Epithelial cell of proximal tubule (primary cell): ENCODE data around the gene HOXC9. TPM values are rescaled to one million over a fixed set of nuclear protein-coding genes. Genes with fewer than 3 reads are reported as not detected.

Experiments
- DNase-seq: peaks from one replicate; pipeline ENCODE4 v3.0.0-alpha.2; 2011; ENCODE audit warnings: low read depth
- H3K4me3 ChIP-seq: 2 replicates; pipeline ENCODE4 v1.5.1; 2011; ENCODE audit warnings: low read depth, mild to moderate bottlenecking, low read length
- total RNA-seq: library from RNA; depleted of rRNA; stranded (reverse); fragments of >200 nt; gene quantifications from 2 replicates; pipeline ENCODE4 v1.2.3, GENCODE V29; 2015
- TF ChIP-seq, protein P1 (sequence below): conservative IDR thresholded peaks from 2 replicates; pipeline ENCODE4 v1.5.1; 2012; ENCODE audit warnings: low read depth, mild to moderate bottlenecking, low read length

The HOXC9 gene
- total RNA-seq, 1 donor from 2014 or later: 11.0 TPM

DNA sequence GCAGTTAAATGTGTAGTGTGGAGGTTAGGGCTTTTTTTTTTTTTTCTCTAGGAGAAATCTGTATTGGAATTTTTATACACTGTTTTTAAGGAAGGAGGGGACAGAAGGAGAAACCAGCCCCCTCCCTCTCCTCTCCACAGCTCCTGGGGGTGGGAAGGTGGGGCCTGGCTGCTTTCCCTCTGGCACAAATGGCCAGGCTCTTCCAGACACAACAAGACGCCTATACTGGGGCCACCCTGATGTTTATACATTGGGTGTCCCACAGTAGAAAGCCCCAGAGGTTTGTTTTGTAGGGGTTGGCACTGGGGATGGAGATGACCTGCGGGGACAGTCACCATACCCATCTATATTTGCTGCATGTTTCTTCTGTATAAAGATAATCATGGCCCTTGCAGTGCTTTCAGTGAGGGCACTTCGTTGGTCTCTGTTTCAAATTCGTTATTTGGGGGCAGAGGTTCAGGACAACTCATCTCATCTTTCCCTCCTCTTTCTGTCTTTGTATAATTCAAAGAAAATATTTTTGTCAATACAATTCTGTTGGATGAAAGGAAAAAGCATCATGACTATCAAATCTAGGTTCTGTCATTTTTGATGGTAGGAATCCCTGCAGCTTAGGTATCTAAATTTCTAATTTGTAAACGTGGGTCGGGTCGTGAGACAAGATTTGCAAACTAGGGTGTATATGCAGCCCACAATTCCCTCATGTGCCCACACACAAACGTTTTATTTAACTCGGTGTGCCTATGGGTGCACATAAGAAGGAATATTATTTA lies 23.0 kb upstream of the HOXC9 start:
- TF ChIP-seq, protein P1, sequence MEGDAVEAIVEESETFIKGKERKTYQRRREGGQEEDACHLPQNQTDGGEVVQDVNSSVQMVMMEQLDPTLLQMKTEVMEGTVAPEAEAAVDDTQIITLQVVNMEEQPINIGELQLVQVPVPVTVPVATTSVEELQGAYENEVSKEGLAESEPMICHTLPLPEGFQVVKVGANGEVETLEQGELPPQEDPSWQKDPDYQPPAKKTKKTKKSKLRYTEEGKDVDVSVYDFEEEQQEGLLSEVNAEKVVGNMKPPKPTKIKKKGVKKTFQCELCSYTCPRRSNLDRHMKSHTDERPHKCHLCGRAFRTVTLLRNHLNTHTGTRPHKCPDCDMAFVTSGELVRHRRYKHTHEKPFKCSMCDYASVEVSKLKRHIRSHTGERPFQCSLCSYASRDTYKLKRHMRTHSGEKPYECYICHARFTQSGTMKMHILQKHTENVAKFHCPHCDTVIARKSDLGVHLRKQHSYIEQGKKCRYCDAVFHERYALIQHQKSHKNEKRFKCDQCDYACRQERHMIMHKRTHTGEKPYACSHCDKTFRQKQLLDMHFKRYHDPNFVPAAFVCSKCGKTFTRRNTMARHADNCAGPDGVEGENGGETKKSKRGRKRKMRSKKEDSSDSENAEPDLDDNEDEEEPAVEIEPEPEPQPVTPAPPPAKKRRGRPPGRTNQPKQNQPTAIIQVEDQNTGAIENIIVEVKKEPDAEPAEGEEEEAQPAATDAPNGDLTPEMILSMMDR: no peak

DNA sequence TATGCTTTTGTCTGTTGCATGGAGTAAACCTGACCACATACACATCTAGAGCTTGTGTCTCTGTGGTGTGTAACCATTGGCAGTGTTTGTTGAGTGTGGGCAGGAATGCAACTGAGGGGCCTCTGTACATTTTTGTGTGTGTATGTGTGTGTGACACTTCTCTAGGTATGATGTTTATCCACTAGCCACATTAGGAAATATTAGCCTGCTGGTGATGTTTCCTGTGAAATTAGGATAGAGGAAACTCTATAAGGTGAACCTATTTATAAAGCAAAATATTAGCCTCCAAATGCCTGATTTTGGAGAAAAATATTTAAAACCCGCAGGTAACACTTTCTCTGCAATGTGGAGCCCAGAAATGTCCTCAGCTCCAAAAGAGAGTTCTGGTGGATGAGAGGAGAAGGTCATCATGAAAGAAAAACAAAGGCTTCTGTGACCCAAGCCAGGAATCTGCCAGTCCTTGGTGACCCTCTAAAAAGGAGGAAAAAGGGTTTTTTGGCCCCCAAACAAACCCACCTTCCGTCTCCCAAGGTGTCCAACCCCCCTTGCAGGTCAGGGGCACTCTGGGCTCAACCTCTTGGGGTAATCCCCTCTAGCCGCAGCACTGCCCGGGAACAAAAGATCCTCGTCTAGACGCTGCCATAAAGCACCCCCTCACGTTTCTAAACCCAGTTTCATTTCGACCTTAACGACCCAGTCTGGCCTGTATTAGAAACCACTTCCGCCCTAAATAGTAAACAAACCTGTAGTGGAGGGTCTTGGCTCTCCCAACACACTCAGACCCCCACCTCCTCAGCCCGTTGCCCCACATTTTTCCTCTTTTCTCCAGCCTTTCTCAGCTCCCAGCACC lies 22.1 kb upstream of the HOXC9 start:
- peak overlapping the region; percentile 5 for H3K4me3 ChIP-seq
- TF ChIP-seq, protein P1: no peak
- no peak for DNase-seq

More for the DNA sequence above, 23.0 kb upstream of the HOXC9 start:
- no peak overlapping the region for H3K4me3 ChIP-seq
- DNase-seq: no peak

DNA sequence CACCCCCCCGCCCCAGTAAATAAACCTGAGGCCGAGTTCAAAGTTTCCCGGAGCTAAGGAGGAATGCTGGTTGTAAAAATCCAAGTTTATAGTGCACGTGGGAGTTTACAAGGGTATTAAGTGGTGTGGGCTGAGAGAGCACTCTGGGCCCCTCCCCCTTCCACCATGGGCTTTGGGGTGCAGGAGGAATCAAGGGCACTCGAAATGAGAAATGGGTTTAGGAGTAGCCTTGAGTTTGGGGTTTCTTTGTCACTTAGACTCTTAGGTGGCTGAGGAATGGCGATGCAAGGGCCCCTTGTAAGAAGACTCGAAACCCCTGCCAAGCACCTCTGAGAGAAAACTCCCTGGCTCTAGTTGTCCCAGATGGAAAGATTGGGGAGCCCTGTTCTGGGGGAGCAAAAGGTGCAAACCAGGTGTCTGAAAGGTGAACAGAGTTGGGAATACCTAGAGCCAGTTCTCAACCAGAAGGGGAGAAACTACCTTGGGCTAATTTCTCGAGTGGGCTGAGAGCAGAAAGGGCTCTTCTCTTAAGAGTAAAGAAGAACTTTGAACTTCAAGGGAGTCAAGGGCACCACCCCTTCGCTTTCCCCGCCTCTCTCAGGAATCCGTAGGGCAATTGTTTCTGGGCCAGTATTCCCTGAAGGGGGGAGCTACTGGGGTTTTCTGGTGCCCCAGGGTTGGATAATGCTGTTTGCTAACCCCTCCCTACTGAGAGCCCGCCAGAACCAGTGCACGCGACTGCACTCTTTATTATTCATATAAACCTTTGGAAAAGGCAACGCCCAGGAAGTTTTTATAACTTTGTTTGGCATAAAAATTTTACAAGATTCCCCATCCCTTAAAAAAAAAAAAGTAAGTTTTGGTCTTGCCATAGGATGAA lies 21.2 kb upstream of the HOXC9 start:
- no peak overlapping the region for H3K4me3 ChIP-seq

DNA sequence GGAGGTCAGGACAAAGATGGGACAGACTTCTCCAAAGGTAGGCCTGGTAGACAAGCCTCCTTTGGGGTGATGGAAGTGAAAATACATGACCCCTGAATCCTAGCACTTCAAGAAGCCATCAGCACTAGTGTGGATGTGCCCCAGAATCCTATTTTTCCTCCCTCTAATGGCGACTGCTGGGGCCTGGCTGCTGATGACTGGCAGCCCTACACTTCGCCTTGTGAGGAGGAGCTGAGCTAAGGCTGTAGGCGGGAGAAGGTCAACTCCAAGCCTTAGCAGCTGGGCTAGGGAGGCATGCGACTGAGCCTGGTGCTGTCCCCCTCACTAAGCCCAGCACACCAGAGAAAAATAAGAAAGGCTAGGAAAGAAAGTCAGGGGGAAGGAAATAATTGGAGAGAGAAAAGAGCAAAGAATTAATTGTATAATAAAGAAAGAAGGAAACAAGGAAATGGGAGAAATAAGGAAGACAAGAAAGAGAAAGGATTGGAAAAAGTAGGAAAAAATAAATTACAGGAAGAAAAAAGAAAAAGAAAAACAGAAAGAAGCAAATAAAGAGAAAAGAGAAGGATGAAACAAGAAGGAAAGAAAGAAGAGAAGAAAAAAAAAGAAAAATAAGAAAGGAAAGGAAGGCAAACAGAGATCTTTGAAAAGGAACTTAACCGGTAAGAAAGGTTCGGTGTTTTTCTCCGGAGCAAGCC lies 19.7 kb upstream of the HOXC9 start:
- peak overlapping the region; percentile 98 for H3K4me3 ChIP-seq
- TF ChIP-seq, protein P1: no peak
- DNase-seq: no peak

More for the DNA sequence above, 21.2 kb upstream of the HOXC9 start:
- DNase-seq: no peak
- TF ChIP-seq, protein P1: no peak

DNA sequence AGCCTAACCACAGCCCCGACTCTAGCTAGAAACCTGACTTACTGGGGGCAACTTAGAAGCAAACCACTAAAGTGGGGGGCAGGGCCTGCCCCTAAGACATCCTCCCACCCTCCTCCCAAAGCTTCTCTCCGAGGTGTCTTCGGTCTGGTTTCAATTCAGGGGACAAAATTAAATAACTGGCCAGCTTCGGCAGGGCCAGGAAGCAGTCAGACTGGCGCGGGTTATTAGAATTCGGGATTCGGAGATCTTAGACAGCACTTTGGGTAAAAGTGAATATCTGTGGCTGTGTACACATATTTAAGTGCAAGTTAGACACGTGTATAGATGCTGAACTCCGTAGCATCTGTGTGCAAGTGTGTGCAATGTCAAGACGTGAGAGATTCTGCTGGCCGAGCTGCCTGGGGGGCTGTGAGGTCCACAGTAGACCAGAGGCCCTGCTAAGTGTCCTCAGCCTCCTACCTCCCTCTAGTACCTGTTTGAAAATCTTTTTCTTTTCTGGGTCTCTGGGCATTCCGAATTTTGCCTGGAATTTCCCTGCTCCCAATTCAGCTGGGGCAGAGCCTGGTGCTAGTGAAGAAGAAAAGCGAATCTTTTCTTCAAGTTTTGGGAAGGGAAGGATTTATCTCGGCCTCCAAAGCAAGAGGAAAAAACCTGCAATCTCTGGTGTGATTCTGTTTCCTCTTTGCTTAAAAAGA lies 19.0 kb upstream of the HOXC9 start:
- no peak for DNase-seq
- TF ChIP-seq, protein P1: no peak
- peak overlapping the region; percentile 98 for H3K4me3 ChIP-seq
